ENCODE measurements around the gene PSME3. TPM values are rescaled to one million over a fixed set of nuclear protein-coding genes. Genes with fewer than 3 reads are reported as not detected.
A peak's percentile ranks its signal among the peaks of the same experiment; 100 is the strongest.

PSME3 gene
- polyA plus RNA-seq, 3 donors: 97.6 to 99.2 (median 98.5) TPM

GRCh38 chr17:42804918-42805367, 28.3 kb upstream of the PSME3 start:
- DNase-seq: no peak

GRCh38 chr17:42806249-42806648, 26.9 kb upstream of the PSME3 start:
- no peak for DNase-seq

- DNase-seq: no peak
These were observed 23.9 kb upstream of the PSME3 start for GRCh38 chr17:42809250-42809649.

- DNase-seq: no peak
These were observed 18.4 kb upstream of the PSME3 start for GRCh38 chr17:42814633-42815399.

GRCh38 chr17:42817866-42818265, 15.3 kb upstream of the PSME3 start:
- no peak for DNase-seq

GRCh38 chr17:42818379-42818778, 14.8 kb upstream of the PSME3 start:
- no peak for DNase-seq

GRCh38 chr17:42819939-42820535, 13.2 kb upstream of the PSME3 start:
- no peak for DNase-seq

GRCh38 chr17:42821176-42821575, 12.0 kb upstream of the PSME3 start:
- no peak for DNase-seq

GRCh38 chr17:42827472-42827871, 5.7 kb upstream of the PSME3 start:
- DNase-seq: no peak

- no peak for DNase-seq
These were observed 2.2 kb upstream of the PSME3 start for GRCh38 chr17:42830971-42831370.

- DNase-seq: no peak
These were observed 824 bp upstream of the PSME3 start for GRCh38 chr17:42832213-42832933.

- no peak for DNase-seq
These were observed 698 bp downstream of the PSME3 start for GRCh38 chr17:42833767-42834422.

GRCh38 chr17:42835732-42836131, 2.5 kb downstream of the PSME3 start:
- no peak for DNase-seq

GRCh38 chr17:42841975-42842685, 8.9 kb downstream of the PSME3 start:
- no peak for DNase-seq

- peak; percentile 69 for DNase-seq
These were observed 10.2 kb downstream of the PSME3 start for GRCh38 chr17:42843358-42843934.

GRCh38 chr17:42844271-42844670, 11.1 kb downstream of the PSME3 start, which contains the start of gene AOC2:
AOC2 (plus strand) TSS chr17:42844580; CDS start chr17:42844627, 47 bp downstream.
- DNase-seq: no peak

GRCh38 chr17:42844761-42845555, 11.8 kb downstream of the PSME3 start:
- no peak for DNase-seq

- DNase-seq: no peak
These were observed 12.3 kb downstream of the PSME3 start for GRCh38 chr17:42845556-42845917.

GRCh38 chr17:42845918-42846593, 12.9 kb downstream of the PSME3 start:
- DNase-seq: no peak
